HL-60 (cell line): ENCODE data around the gene BLID.

ENCODE experiments used
- DNase-seq, 2 experiments: peaks; one replicate each; pipeline ENCODE4 v3.0.0-alpha.2; 2010 to 2020; ENCODE audit warnings: low read depth in 1 of 2, low spot score in 1 of 2
- H3K27ac ChIP-seq: fragments of 250-450 bp; sonication (Bioruptor Pico); replicated peaks from 2 replicates; pipeline ENCODE4 v1.5.1; 2020; ENCODE audit warnings: mild to moderate bottlenecking, moderate library complexity
- H3K27me3 ChIP-seq: fragments of 250-450 bp; sonication (Bioruptor Pico); 2 replicates; pipeline ENCODE4 v1.5.1; 2021; ENCODE audit warnings: mild to moderate bottlenecking, moderate library complexity; ENCODE audit not compliant: insufficient read depth, poor library complexity, severe bottlenecking
- H3K4me3 ChIP-seq: replicated peaks from 2 replicates; pipeline ENCODE4 v1.5.1; 2011; ENCODE audit warnings: mild to moderate bottlenecking, control low read depth, low read length; ENCODE audit not compliant: insufficient read depth
- GABPA ChIP-seq: IDR thresholded peaks from 2 replicates; pipeline ENCODE4 v1.6.1; 2012; ENCODE audit warnings: low read depth
- POLR2AphosphoS5 ChIP-seq: IDR thresholded peaks from 2 replicates; pipeline ENCODE4 v1.6.1; 2012; ENCODE audit warnings: low read depth
- SPI1 ChIP-seq: IDR thresholded peaks from 2 replicates; pipeline ENCODE4 v1.6.1; 2012; ENCODE audit warnings: low read depth, mild to moderate bottlenecking, borderline replicate concordance
- TF ChIP-seq, protein P1 (sequence below): IDR thresholded peaks from 2 replicates; pipeline ENCODE4 v1.6.1; 2012; ENCODE audit warnings: low read depth; ENCODE audit not compliant: insufficient replicate concordance
- TF ChIP-seq, protein P2 (sequence below): IDR thresholded peaks from one replicate; pipeline ENCODE4 v1.5.1; 2011; ENCODE audit warnings: low read length, control low read depth, inconsistent platforms; ENCODE audit not compliant: insufficient read depth

BLID gene

DNA sequence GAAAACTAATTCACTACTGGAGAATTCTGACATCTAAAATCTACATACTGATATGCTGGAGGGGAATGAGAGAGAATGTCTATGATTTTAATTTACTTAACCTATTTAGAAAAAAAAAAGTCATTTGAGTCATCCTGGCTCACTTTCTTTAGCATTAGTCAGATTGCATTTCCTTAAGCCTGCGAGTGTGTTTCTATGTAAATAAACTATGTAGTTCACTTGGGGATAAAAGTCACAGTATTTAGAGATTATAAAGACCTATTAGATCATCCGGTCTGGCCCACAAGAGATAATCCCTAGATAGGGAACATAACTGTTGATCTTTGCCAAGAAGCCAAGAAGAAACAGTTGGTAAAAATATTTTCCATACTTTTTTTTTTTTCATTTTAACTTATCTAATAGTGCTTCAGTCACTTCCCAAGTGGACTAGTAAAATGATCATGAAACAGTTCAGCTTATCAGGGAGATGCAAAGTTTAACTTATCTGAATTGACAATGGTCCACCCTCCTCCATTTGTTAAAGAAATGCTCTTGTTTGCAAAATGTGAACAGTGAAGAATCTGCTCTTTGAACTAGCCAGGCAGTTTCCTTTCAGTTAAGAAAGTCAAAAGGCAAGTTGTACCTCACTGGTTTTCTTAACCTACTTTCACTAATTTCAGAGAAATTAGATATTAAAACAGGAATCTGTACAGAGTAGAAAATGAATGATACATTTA lies 21.2 kb upstream of the BLID start:
- peaks cover 3% of the 10 kb centered on the region for H3K27me3 ChIP-seq
- H3K4me3 ChIP-seq, result no peak overlapping the region
- no peak for TF ChIP-seq GABPA
- TF ChIP-seq, protein P1, sequence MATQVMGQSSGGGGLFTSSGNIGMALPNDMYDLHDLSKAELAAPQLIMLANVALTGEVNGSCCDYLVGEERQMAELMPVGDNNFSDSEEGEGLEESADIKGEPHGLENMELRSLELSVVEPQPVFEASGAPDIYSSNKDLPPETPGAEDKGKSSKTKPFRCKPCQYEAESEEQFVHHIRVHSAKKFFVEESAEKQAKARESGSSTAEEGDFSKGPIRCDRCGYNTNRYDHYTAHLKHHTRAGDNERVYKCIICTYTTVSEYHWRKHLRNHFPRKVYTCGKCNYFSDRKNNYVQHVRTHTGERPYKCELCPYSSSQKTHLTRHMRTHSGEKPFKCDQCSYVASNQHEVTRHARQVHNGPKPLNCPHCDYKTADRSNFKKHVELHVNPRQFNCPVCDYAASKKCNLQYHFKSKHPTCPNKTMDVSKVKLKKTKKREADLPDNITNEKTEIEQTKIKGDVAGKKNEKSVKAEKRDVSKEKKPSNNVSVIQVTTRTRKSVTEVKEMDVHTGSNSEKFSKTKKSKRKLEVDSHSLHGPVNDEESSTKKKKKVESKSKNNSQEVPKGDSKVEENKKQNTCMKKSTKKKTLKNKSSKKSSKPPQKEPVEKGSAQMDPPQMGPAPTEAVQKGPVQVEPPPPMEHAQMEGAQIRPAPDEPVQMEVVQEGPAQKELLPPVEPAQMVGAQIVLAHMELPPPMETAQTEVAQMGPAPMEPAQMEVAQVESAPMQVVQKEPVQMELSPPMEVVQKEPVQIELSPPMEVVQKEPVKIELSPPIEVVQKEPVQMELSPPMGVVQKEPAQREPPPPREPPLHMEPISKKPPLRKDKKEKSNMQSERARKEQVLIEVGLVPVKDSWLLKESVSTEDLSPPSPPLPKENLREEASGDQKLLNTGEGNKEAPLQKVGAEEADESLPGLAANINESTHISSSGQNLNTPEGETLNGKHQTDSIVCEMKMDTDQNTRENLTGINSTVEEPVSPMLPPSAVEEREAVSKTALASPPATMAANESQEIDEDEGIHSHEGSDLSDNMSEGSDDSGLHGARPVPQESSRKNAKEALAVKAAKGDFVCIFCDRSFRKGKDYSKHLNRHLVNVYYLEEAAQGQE, result no peak
- no peak for TF ChIP-seq SPI1
- TF ChIP-seq, protein P2, sequence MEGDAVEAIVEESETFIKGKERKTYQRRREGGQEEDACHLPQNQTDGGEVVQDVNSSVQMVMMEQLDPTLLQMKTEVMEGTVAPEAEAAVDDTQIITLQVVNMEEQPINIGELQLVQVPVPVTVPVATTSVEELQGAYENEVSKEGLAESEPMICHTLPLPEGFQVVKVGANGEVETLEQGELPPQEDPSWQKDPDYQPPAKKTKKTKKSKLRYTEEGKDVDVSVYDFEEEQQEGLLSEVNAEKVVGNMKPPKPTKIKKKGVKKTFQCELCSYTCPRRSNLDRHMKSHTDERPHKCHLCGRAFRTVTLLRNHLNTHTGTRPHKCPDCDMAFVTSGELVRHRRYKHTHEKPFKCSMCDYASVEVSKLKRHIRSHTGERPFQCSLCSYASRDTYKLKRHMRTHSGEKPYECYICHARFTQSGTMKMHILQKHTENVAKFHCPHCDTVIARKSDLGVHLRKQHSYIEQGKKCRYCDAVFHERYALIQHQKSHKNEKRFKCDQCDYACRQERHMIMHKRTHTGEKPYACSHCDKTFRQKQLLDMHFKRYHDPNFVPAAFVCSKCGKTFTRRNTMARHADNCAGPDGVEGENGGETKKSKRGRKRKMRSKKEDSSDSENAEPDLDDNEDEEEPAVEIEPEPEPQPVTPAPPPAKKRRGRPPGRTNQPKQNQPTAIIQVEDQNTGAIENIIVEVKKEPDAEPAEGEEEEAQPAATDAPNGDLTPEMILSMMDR, result no peak
- TF ChIP-seq POLR2AphosphoS5, result no peak
- H3K27ac ChIP-seq, result no peak overlapping the region
- DNase-seq, result no peak

DNA sequence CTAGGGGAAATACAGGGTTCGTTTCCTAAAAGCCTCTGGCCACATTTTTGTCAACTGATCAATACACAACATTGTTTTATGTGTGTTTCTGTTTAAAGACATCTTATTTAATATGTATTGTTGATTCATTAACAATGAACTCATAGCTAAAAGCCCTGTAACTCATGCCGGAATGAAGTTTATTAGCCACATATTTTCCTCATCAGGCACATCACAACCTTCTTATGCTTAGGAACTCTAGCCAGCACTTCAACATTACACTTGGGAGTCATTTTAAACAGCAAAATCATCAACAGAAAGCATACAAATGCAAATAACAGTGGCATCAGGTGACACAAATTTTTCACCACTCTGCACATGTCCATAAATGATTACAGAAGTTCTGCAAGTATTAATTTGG lies 15.1 kb upstream of the BLID start:
- no peak for TF ChIP-seq GABPA
- TF ChIP-seq, protein P1, result no peak
- TF ChIP-seq SPI1, result no peak
- TF ChIP-seq, protein P2, result no peak
- no peak for TF ChIP-seq POLR2AphosphoS5
- peaks cover 3% of the 10 kb centered on the region for H3K27me3 ChIP-seq
- H3K4me3 ChIP-seq, result no peak overlapping the region
- DNase-seq, result no peak
- H3K27ac ChIP-seq, result no peak overlapping the region

DNA sequence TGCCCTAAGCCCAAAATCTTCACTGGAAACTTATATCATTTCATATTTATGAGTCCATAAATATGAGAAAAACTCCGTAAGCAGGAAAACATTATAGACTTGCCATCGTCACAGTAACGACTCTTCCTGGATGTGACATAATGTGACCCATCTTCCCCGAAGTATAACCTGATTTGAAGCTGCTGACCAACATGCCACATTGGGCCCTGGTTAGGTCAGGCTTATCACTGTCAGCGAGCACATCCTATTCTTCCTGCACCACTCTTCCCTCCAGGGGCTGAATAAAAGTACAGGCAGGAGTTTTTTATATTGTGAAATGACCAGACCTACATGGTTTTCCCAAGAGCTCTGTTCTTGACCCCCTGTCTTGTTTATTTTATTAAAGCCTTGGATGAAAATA lies 12.1 kb upstream of the BLID start:
- Histone ChIP-seq H3K4me3 (no peak overlapping the region), H3K27ac (no peak overlapping the region), H3K27me3 (peaks cover 3% of the 10 kb centered on the region)
- TF ChIP-seq, protein P2, result no peak
- TF ChIP-seq POLR2AphosphoS5, result no peak
- no peak for TF ChIP-seq SPI1
- TF ChIP-seq, protein P1, result no peak
- no peak for TF ChIP-seq GABPA
- DNase-seq, result no peak
